ENCODE results near the gene DACH1. TPM values are rescaled to one million over a fixed set of nuclear protein-coding genes. Genes with fewer than 3 reads are reported as not detected.

Gene DACH1
- total RNA-seq, 2 experiments from 2014 or later: not detected

- ATAC-seq (ENCODE audit: low read depth) (no peak), DNase-seq (no peak)
- Mint-ChIP-seq H3K4me1 (no peaks in the 10 kb centered on the region), H3K27me3 (no peaks in the 10 kb centered on the region), H3K27ac (no peak overlapping the region), H3K9me3 (no peaks in the 10 kb centered on the region), H3K4me3 (no peak overlapping the region), H3K36me3 (no peaks in the 10 kb centered on the region)
- POLR2A ChIA-PET: no interaction called here
Measured at GRCh38 chr13:71437704-71438103, 429.3 kb downstream of the DACH1 start.

GRCh38 chr13:71430681-71431080 lies 436.3 kb downstream of the DACH1 start:
- H3K36me3 Mint-ChIP-seq: no peaks in the 10 kb centered on the region
- H3K27ac Mint-ChIP-seq: no peak overlapping the region
- H3K27me3 Mint-ChIP-seq: no peaks in the 10 kb centered on the region
- ATAC-seq (ENCODE audit: low read depth) (no peak), DNase-seq (no peak)
- no peaks in the 10 kb centered on the region for H3K9me3 Mint-ChIP-seq
- no peaks in the 10 kb centered on the region for H3K4me1 Mint-ChIP-seq
- POLR2A ChIA-PET: no interaction called here
- no peak overlapping the region for H3K4me3 Mint-ChIP-seq

- POLR2A ChIA-PET: no interaction called here
- Mint-ChIP-seq H3K9me3 (peaks cover 6% of the 10 kb centered on the region), H3K36me3 (no peaks in the 10 kb centered on the region), H3K27me3 (no peaks in the 10 kb centered on the region), H3K4me1 (no peaks in the 10 kb centered on the region), H3K4me3 (no peak overlapping the region), H3K27ac (no peak overlapping the region)
- DNase-seq (no peak), ATAC-seq (ENCODE audit: low read depth) (no peak)
Measured at GRCh38 chr13:71417205-71417604, 449.8 kb downstream of the DACH1 start.

GRCh38 chr13:71412231-71412630 lies 454.8 kb downstream of the DACH1 start:
- no peak for ATAC-seq (ENCODE audit: low read depth)
- Mint-ChIP-seq H3K27ac (no peak overlapping the region), H3K36me3 (no peaks in the 10 kb centered on the region), H3K4me1 (no peaks in the 10 kb centered on the region), H3K9me3 (no peaks in the 10 kb centered on the region), H3K4me3 (no peak overlapping the region), H3K27me3 (no peaks in the 10 kb centered on the region)
- POLR2A ChIA-PET: no interaction called here
- no peak for DNase-seq

GRCh38 chr13:71408416-71408815 lies 458.6 kb downstream of the DACH1 start:
- no peaks in the 10 kb centered on the region for H3K9me3 Mint-ChIP-seq

GRCh38 chr13:71399631-71400215 lies 467.3 kb downstream of the DACH1 start:
- ATAC-seq (ENCODE audit: low read depth) (no peak), DNase-seq (no peak)
- H3K4me1 Mint-ChIP-seq: no peaks in the 10 kb centered on the region
- H3K9me3 Mint-ChIP-seq: no peaks in the 10 kb centered on the region
- POLR2A ChIA-PET: no interaction called here
- H3K27me3 Mint-ChIP-seq: no peaks in the 10 kb centered on the region
- no peaks in the 10 kb centered on the region for H3K36me3 Mint-ChIP-seq
- no peak overlapping the region for H3K27ac Mint-ChIP-seq
- H3K4me3 Mint-ChIP-seq: no peak overlapping the region

More at GRCh38 chr13:71408416-71408815, 458.6 kb downstream of the DACH1 start:
- POLR2A ChIA-PET: no interaction called here
- Mint-ChIP-seq H3K4me3 (no peak overlapping the region), H3K27me3 (no peaks in the 10 kb centered on the region), H3K4me1 (no peaks in the 10 kb centered on the region), H3K27ac (no peak overlapping the region), H3K36me3 (no peaks in the 10 kb centered on the region)
- DNase-seq (no peak), ATAC-seq (ENCODE audit: low read depth) (no peak)

- Mint-ChIP-seq H3K4me3 (no peak overlapping the region), H3K9me3 (no peaks in the 10 kb centered on the region), H3K36me3 (no peaks in the 10 kb centered on the region), H3K4me1 (no peaks in the 10 kb centered on the region), H3K27me3 (no peaks in the 10 kb centered on the region), H3K27ac (no peak overlapping the region)
- POLR2A ChIA-PET: no interaction called here
- ATAC-seq (ENCODE audit: low read depth): no peak
- no peak for DNase-seq
Measured at GRCh38 chr13:71396149-71396548, 470.9 kb downstream of the DACH1 start.

GRCh38 chr13:71395053-71395452 lies 472.0 kb downstream of the DACH1 start:
- DNase-seq (no peak), ATAC-seq (ENCODE audit: low read depth) (no peak)
- Mint-ChIP-seq H3K4me1 (no peaks in the 10 kb centered on the region), H3K9me3 (peaks cover 5% of the 10 kb centered on the region), H3K27me3 (no peaks in the 10 kb centered on the region), H3K36me3 (no peaks in the 10 kb centered on the region), H3K27ac (no peak overlapping the region), H3K4me3 (no peak overlapping the region)
- POLR2A ChIA-PET: no interaction called here

- Mint-ChIP-seq H3K4me3 (no peak overlapping the region), H3K9me3 (peaks cover 5% of the 10 kb centered on the region), H3K4me1 (no peaks in the 10 kb centered on the region), H3K27ac (no peak overlapping the region), H3K27me3 (no peaks in the 10 kb centered on the region), H3K36me3 (no peaks in the 10 kb centered on the region)
- DNase-seq (no peak), ATAC-seq (ENCODE audit: low read depth) (no peak)
- POLR2A ChIA-PET: no interaction called here
Measured at GRCh38 chr13:71394176-71394575, 472.8 kb downstream of the DACH1 start.
